Measurements from ENCODE around the gene SND1. TPM values are rescaled to one million over a fixed set of nuclear protein-coding genes. Genes with fewer than 3 reads are reported as not detected.

The SND1 gene
- total RNA-seq, 2 experiments from 2014 or later, result 132 to 148 TPM

- Mint-ChIP-seq H3K36me3 (peaks cover 1% of the 10 kb centered on the region), H3K27ac (no peak overlapping the region), H3K4me1 (peaks cover 12% of the 10 kb centered on the region), H3K4me3 (no peak overlapping the region), H3K27me3 (no peaks in the 10 kb centered on the region), H3K9me3 (no peaks in the 10 kb centered on the region)
- DNase-seq (no peak), ATAC-seq (ENCODE audit: low read depth) (no peak)
- POLR2A ChIA-PET, result interaction anchor here (0.6 kb wide), 1 partner anchor 24 kb away, joined by 4 read pairs; no protein-coding TSS in a partner anchor
Measured at GRCh38 chr7:128076196-128076795, 424.3 kb downstream of the SND1 start.

- H3K4me3 Mint-ChIP-seq, result no peak overlapping the region
- DNase-seq (no peak), ATAC-seq (ENCODE audit: low read depth) (no peak)
- H3K27me3 Mint-ChIP-seq, result no peaks in the 10 kb centered on the region
- no peaks in the 10 kb centered on the region for H3K9me3 Mint-ChIP-seq
- H3K4me1 Mint-ChIP-seq, result peaks cover 9% of the 10 kb centered on the region
- no peak overlapping the region for H3K27ac Mint-ChIP-seq
- POLR2A ChIA-PET, result interaction anchor here (0.6 kb wide), 1 partner anchor 24 kb away, joined by 4 read pairs; no protein-coding TSS in a partner anchor
- H3K36me3 Mint-ChIP-seq, result peaks cover 1% of the 10 kb centered on the region
Measured at GRCh38 chr7:128076796-128077271, 424.8 kb downstream of the SND1 start.

DNA sequence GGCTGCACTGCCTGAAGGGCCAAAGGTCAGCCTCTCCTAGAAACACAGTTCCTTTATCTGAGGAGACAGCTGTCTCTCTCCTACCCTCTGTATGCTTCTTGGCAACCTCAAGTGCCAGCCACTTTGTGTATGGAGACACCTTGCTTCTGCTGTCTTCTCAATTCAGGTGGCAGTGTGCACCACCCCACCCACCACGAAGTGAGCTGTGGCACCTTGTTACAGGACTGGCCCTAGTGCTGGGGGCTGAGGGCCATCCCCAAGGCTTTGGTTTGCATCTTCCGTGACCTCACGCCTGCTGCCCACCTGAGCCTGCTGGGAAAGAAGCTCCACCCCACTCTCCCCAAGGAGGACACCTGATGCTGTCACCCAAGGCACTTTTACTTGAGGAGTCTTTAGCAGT, 426.3 kb downstream of the SND1 start:
- H3K27ac Mint-ChIP-seq, result no peak overlapping the region
- no peak overlapping the region for H3K4me3 Mint-ChIP-seq
- H3K36me3 Mint-ChIP-seq, result peaks cover 1% of the 10 kb centered on the region
- H3K9me3 Mint-ChIP-seq, result no peaks in the 10 kb centered on the region
- DNase-seq, result no peak
- POLR2A ChIA-PET, result no interaction called here
- H3K27me3 Mint-ChIP-seq, result no peaks in the 10 kb centered on the region
- ATAC-seq (ENCODE audit: low read depth), result no peak
- H3K4me1 Mint-ChIP-seq, result peaks cover 9% of the 10 kb centered on the region

- H3K4me3 Mint-ChIP-seq, result no peak overlapping the region
- no peak overlapping the region for H3K27ac Mint-ChIP-seq
- peaks cover 1% of the 10 kb centered on the region for H3K36me3 Mint-ChIP-seq
- ATAC-seq (ENCODE audit: low read depth) (no peak), DNase-seq (no peak)
- no peaks in the 10 kb centered on the region for H3K27me3 Mint-ChIP-seq
- POLR2A ChIA-PET, result interaction anchor here (1.1 kb wide), 1 partner anchor 9 kb away, joined by 3 read pairs; no protein-coding TSS in a partner anchor
- H3K4me1 Mint-ChIP-seq, result peaks cover 7% of the 10 kb centered on the region
- H3K9me3 Mint-ChIP-seq, result no peaks in the 10 kb centered on the region
Measured at GRCh38 chr7:128080169-128080568, 428.2 kb downstream of the SND1 start.

DNA sequence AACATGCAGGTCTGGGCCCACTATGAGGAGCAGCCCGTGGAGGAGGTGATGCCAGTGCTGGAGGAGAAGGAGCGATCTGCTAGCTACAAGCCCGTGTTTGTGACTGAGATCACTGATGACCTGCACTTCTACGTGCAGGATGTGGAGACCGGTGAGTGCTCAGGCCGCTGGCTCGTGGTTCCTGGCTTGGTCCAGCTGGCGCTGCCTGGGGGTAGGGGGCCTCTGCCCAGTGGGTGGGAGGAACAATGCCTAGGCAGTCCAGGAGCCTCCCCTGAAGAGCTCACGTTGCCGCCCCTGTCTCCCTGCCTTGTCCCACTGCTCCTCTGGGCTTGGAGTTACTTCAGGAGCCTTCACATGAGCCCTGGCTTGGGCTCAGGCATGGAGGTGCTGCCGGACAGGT, 429.4 kb downstream of the SND1 start:
- POLR2A ChIA-PET, result no interaction called here
- Mint-ChIP-seq H3K4me1 (peaks cover 7% of the 10 kb centered on the region), H3K36me3 (peaks cover 1% of the 10 kb centered on the region), H3K4me3 (no peak overlapping the region), H3K27me3 (no peaks in the 10 kb centered on the region), H3K9me3 (no peaks in the 10 kb centered on the region), H3K27ac (no peak overlapping the region)
- ATAC-seq (ENCODE audit: low read depth), result no peak
- no peak for DNase-seq

DNA sequence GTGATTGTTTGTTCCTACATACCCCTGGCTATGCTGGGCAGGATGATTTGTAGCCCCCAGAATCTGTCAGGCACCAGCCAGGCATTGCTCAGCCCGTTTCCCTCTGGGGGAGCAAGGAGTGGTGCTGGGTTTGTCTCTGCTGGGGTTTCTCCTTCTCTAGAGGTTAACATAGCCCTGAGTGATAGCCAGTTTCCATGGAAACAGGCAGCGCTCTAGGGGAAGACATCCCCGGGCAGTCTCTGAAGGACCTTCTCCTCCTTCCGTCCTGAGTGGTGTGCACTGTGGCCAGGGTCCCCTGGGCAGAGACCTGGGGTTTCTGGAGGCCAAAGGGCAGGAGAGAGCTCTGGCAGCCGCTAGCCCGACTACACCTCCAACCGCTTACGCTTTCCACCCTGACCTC, 429.8 kb downstream of the SND1 start:
- no peaks in the 10 kb centered on the region for H3K27me3 Mint-ChIP-seq
- POLR2A ChIA-PET, result no interaction called here
- H3K4me1 Mint-ChIP-seq, result peaks cover 3% of the 10 kb centered on the region
- no peaks in the 10 kb centered on the region for H3K9me3 Mint-ChIP-seq
- no peak overlapping the region for H3K27ac Mint-ChIP-seq
- peaks cover 1% of the 10 kb centered on the region for H3K36me3 Mint-ChIP-seq
- no peak overlapping the region for H3K4me3 Mint-ChIP-seq
- no peak for DNase-seq
- no peak for ATAC-seq (ENCODE audit: low read depth)

DNA sequence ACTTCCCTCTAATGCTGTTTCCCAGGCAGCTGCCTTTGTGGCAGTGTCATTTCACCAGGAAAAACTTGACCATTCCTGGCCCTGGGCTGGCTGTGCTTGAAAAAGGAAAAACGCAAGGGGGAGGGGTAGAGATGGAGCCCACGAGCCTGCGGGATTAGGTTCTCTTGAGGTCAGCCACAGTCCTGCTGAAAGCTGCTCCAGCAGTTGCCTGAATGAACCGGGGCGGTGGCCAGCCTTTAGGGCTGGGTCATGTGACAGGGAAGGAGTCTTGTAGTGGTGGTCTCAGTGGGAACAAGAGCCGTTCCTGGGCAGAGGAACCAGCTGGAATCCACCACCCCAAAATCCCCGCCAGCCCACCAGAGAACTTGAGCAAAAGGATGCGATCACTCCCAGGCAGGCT, 430.4 kb downstream of the SND1 start:
- no peaks in the 10 kb centered on the region for H3K27me3 Mint-ChIP-seq
- ATAC-seq (ENCODE audit: low read depth) (no peak), DNase-seq (no peak)
- H3K4me1 Mint-ChIP-seq, result no peaks in the 10 kb centered on the region
- H3K9me3 Mint-ChIP-seq, result no peaks in the 10 kb centered on the region
- H3K36me3 Mint-ChIP-seq, result peaks cover 1% of the 10 kb centered on the region
- H3K27ac Mint-ChIP-seq, result no peak overlapping the region
- POLR2A ChIA-PET, result no interaction called here
- H3K4me3 Mint-ChIP-seq, result no peak overlapping the region

DNA sequence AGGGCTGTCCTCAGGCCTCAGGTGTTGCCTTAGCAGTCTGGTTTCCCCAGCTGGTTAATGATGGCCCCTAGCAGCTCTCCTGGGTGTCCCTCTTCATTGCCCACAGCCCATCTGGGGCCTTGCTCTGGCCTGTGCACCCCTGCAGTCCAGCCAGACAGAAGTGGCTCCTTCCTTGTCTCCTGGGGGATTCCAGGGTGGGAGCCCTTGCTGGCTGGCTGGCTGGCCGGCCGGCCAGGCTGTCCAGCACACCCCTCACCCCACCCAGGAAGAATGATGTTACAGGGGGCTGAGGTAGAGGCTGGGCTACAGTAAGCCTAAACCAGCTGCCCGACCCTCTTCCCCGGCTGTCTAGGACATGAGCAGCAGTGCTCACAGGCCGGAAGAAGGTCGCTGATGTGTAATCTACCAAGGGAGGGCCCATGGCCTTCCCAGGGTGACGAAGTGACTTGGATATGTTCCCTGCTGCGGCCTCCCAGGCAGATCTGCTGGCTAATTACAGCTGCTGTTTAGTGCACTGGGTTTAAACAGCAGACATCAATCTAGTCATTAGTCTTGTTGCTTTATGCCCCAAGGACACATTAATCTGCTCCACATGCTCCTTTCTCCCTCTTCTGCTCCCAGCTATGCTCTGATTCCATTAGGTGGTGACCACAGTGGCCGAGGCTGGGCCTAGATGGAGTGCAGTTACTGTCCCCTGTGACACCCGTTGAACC, 433.1 kb downstream of the SND1 start:
- Mint-ChIP-seq H3K27me3 (no peaks in the 10 kb centered on the region), H3K36me3 (peaks cover 3% of the 10 kb centered on the region), H3K4me1 (peaks cover 5% of the 10 kb centered on the region), H3K9me3 (no peaks in the 10 kb centered on the region), H3K27ac (peak overlapping the region; percentile 54), H3K4me3 (no peak overlapping the region)
- POLR2A ChIA-PET, result no interaction called here
- ATAC-seq (ENCODE audit: low read depth), result no peak
- no peak for DNase-seq

DNA sequence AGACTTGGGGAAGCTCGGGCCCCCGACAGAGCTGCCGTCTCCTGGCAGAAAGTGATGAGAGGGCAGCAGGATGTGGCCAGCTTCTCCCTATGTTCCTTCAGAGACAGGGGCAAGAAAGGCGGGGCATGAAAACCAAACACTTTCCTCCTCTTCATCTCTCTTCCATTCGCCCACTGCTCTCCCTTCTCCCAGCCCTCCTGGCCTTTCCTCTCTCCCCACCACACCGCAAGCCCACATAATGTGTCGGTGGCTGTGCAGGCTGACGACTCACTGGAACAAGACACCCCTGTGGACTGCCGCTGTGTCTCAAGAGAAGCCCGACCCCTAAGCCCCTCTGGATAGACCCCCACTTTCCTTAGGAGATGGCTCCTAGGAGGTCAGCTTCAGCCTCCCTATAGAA, 438.5 kb downstream of the SND1 start:
- DNase-seq (no peak), ATAC-seq (ENCODE audit: low read depth) (no peak)
- Mint-ChIP-seq H3K4me1 (peaks cover 5% of the 10 kb centered on the region), H3K27me3 (no peaks in the 10 kb centered on the region), H3K9me3 (no peaks in the 10 kb centered on the region), H3K36me3 (peaks cover 8% of the 10 kb centered on the region), H3K27ac (peak overlapping the region; percentile 7), H3K4me3 (no peak overlapping the region)
- POLR2A ChIA-PET, result interaction anchor here (0.9 kb wide), 1 partner anchor 22 kb away, joined by 4 read pairs; no protein-coding TSS in a partner anchor

- peak overlapping the region; percentile 21 for H3K27ac Mint-ChIP-seq
- H3K4me3 Mint-ChIP-seq, result no peak overlapping the region
- no peak for ATAC-seq (ENCODE audit: low read depth)
- peaks cover 5% of the 10 kb centered on the region for H3K4me1 Mint-ChIP-seq
- peaks cover 13% of the 10 kb centered on the region for H3K36me3 Mint-ChIP-seq
- no peaks in the 10 kb centered on the region for H3K9me3 Mint-ChIP-seq
- no peaks in the 10 kb centered on the region for H3K27me3 Mint-ChIP-seq
- POLR2A ChIA-PET, result no interaction called here
- no peak for DNase-seq
Measured at GRCh38 chr7:128091106-128091505, 439.1 kb downstream of the SND1 start.

DNA sequence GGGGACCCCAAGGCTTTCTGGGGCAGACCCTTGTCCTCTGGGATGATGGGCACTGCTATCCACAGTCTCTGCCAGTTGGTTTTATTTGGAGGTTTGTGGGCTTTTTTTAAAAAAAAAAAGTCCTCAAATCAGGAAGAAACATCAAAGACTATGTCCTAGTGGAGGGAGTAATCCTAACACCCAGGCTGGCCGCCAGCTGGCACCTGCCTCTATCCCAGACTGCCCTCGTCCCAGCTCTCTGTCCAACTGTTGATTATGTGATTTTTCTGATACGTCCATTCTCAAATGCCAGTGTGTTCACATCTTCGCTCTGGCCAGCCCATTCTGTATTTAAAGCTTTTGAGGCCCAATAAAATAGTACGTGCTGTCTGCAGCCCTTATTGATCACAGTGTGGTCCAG, 440.2 kb downstream of the SND1 start:
- Mint-ChIP-seq H3K9me3 (no peaks in the 10 kb centered on the region), H3K27ac (no peak overlapping the region), H3K36me3 (peaks cover 13% of the 10 kb centered on the region), H3K4me3 (no peak overlapping the region), H3K27me3 (no peaks in the 10 kb centered on the region), H3K4me1 (peaks cover 5% of the 10 kb centered on the region)
- POLR2A ChIA-PET, result no interaction called here
- ATAC-seq (ENCODE audit: low read depth) (no peak), DNase-seq (no peak)

- peaks cover 15% of the 10 kb centered on the region for H3K36me3 Mint-ChIP-seq
- DNase-seq (no peak), ATAC-seq (ENCODE audit: low read depth) (no peak)
- H3K27ac Mint-ChIP-seq, result no peak overlapping the region
- POLR2A ChIA-PET, result interaction anchor here (1.7 kb wide), 1 partner anchor 7 kb away, joined by 3 read pairs; no protein-coding TSS in a partner anchor
- no peaks in the 10 kb centered on the region for H3K27me3 Mint-ChIP-seq
- H3K9me3 Mint-ChIP-seq, result no peaks in the 10 kb centered on the region
- H3K4me3 Mint-ChIP-seq, result no peak overlapping the region
- peaks cover 1% of the 10 kb centered on the region for H3K4me1 Mint-ChIP-seq
Measured at GRCh38 chr7:128093614-128094570, 441.9 kb downstream of the SND1 start.

GRCh38 chr7:128094686-128095085, 442.7 kb downstream of the SND1 start:
- POLR2A ChIA-PET, result interaction anchor here (1.7 kb wide), 1 partner anchor 8 kb away, joined by 3 read pairs; no protein-coding TSS in a partner anchor
- Mint-ChIP-seq H3K4me1 (peaks cover 2% of the 10 kb centered on the region), H3K27me3 (no peaks in the 10 kb centered on the region), H3K4me3 (no peak overlapping the region), H3K9me3 (no peaks in the 10 kb centered on the region), H3K36me3 (peaks cover 12% of the 10 kb centered on the region), H3K27ac (no peak overlapping the region)
- DNase-seq, result no peak
- no peak for ATAC-seq (ENCODE audit: low read depth)
